HepG2 (cell line): ENCODE measurements around the gene AKIRIN1. TPM values are rescaled to one million over a fixed set of nuclear protein-coding genes. Genes with fewer than 3 reads are reported as not detected.

Experiments used
- ATAC-seq: fragments of 200-7000 bp; cut with Tn5 transposase; 3 replicates; pipeline ENCODE4 v1.9.1; 2020; ENCODE audit warnings: mild to moderate bottlenecking, moderate library complexity
- BruUV-seq: library from RNA; stranded (reverse); fragments of 400-500 nt; replicated peaks from 2 replicates; lab custom pipeline; 2021; lab: Mats Ljungman, UMichigan
- CTCF ChIA-PET: fragments of 300-600 bp; formaldehyde crosslinking; extraction: SDS; loops from one replicate; lab custom pipeline; 2021; ENCODE audit warnings: low total read pairs, inconsistent platforms, low intra/inter-chr PET ratio; lab: Yijun Ruan, JAX
- POLR2A ChIA-PET: fragments of 350-600 bp; sonication (Branson Sonifier 250); formaldehyde crosslinking; loops from one replicate; lab custom pipeline; 2020; ENCODE audit warnings: antibody characterized with exemption, inconsistent platforms; lab: Yijun Ruan, JAX
- DNase-seq: peaks from one replicate; pipeline ENCODE4 v3.0.0-alpha.2; 2015; ENCODE audit warnings: low spot score
- FAIRE-seq: peaks from 3 replicates; lab custom pipeline; 2011; peaks lifted over from hg19 to GRCh38; lab: Jason Lieb, UNC
- H2AFZ ChIP-seq: one replicate; pipeline ENCODE4 v1.6.1; 2011; ENCODE audit warnings: low read length, inconsistent platforms
- H3K27ac ChIP-seq: fragments of 300-600 bp; 3 replicates; pipeline ENCODE4 v1.8.0; 2011; ENCODE audit warnings: mixed run types, mild to moderate bottlenecking, mixed read lengths, low read length, inconsistent platforms; ENCODE audit not compliant: insufficient read depth; ENCODE audit errors: extremely low read length
- H3K27me3 ChIP-seq, 2 experiments: fragments of 200-600 bp in 1 of 2; 2 replicates in 1 of 2; 3 replicates in 1 of 2; pipeline versions ENCODE4 v1.6.0 to v1.8.0; 2011; ENCODE audit warnings: low read length in 2 of 2, mild to moderate bottlenecking in 2 of 2, moderate library complexity in 2 of 2, inconsistent platforms in 1 of 2; ENCODE audit not compliant: insufficient read depth in 2 of 2, control insufficient read depth in 1 of 2
- H3K36me3 ChIP-seq, 2 experiments: fragments of 200-600 bp in 1 of 2; replicated peaks in 1 of 2; 2 replicates in 1 of 2; 3 replicates in 1 of 2; pipeline versions ENCODE4 v1.5.1 to v1.8.0; 2011; ENCODE audit warnings: low read length in 2 of 2, inconsistent platforms in 1 of 2; ENCODE audit not compliant: insufficient read depth in 2 of 2, control insufficient read depth in 1 of 2
- H3K4me1 ChIP-seq: 2 replicates; pipeline ENCODE4 v1.5.1; 2012; ENCODE audit warnings: low read length, inconsistent platforms; ENCODE audit not compliant: insufficient read depth
- H3K4me2 ChIP-seq: 2 replicates; pipeline ENCODE4 v1.6.0; 2011; ENCODE audit warnings: low read depth, low read length, inconsistent platforms
- H3K4me3 ChIP-seq, 3 experiments: fragments of 200-600 bp in 1 of 3; sonication (generic), shearing (Covaris generic) in 1 of 3; replicated peaks in 1 of 3; 2 replicates each; pipeline ENCODE4 v1.5.1; 2011 to 2016; ENCODE audit warnings: low read length in 3 of 3, inconsistent platforms in 2 of 3, low read depth in 2 of 3, mild to moderate bottlenecking in 2 of 3, control low read depth in 1 of 3, mixed read lengths in 1 of 3; ENCODE audit not compliant: insufficient read depth in 1 of 3
- H3K79me2 ChIP-seq: one replicate; pipeline ENCODE4 v1.6.1; 2011; ENCODE audit warnings: low read length, inconsistent platforms; ENCODE audit not compliant: insufficient read depth
- H3K9ac ChIP-seq: 2 replicates; pipeline ENCODE4 v1.6.0; 2011; ENCODE audit warnings: mild to moderate bottlenecking, low read depth, low read length, inconsistent platforms; ENCODE audit not compliant: insufficient read depth
- H3K9me3 ChIP-seq: 2 replicates; pipeline ENCODE4 v1.5.1; 2012; ENCODE audit warnings: mild to moderate bottlenecking, low read length
- H4K20me1 ChIP-seq: 2 replicates; pipeline ENCODE4 v1.6.0; 2011; ENCODE audit warnings: inconsistent platforms, mild to moderate bottlenecking, low read length, moderate library complexity; ENCODE audit not compliant: insufficient read depth
- ARNTL ChIP-seq: sonication (generic); formaldehyde crosslinking; IDR thresholded peaks from 2 replicates; pipeline ENCODE4 v1.4.0; 2020; ENCODE audit warnings: mild to moderate bottlenecking, missing genetic modification reagents
- ATF2 ChIP-seq: sonication (generic); formaldehyde crosslinking; IDR thresholded peaks from 2 replicates; pipeline ENCODE4 v1.4.0; 2020; ENCODE audit warnings: missing genetic modification reagents
- CEBPG ChIP-seq: IDR thresholded peaks from 2 replicates; pipeline ENCODE4 v1.6.1; 2016
- GABPA ChIP-seq, 2 experiments: IDR thresholded peaks; 2 replicates each; pipeline ENCODE4 v1.6.1; 2011 to 2016; ENCODE audit warnings: low read depth in 2 of 2, low read length in 1 of 2, missing biosample characterization in 1 of 2, missing genetic modification characterization in 1 of 2
- HIVEP1 ChIP-seq: sonication (generic); formaldehyde crosslinking; IDR thresholded peaks from 2 replicates; pipeline ENCODE4 v1.4.0; 2020; ENCODE audit warnings: mild to moderate bottlenecking, missing genetic modification reagents
- MAFF ChIP-seq: IDR thresholded peaks from 2 replicates; pipeline ENCODE4 v1.6.1; 2011; ENCODE audit warnings: low read depth, low read length, improper control_type of control experiment
- NR1H2 ChIP-seq: sonication (generic); formaldehyde crosslinking; IDR thresholded peaks from 2 replicates; pipeline ENCODE4 v1.8.1; 2022; ENCODE audit warnings: low read depth, missing genetic modification reagents, borderline replicate concordance
- RBFOX2 ChIP-seq: fragments of 200-400 bp; formaldehyde crosslinking; IDR thresholded peaks from 2 replicates; pipeline ENCODE4 v1.6.1; 2017; ENCODE audit warnings: low read depth, mild to moderate bottlenecking, low read length
- ZNF143 ChIP-seq: sonication (generic); formaldehyde crosslinking; IDR thresholded peaks from 2 replicates; pipeline ENCODE4 v1.4.0; 2020; ENCODE audit warnings: missing genetic modification reagents
- WGBS: methylation state at CpG from one replicate; pipeline ENCODE4 v1.1.6; 2017; ENCODE audit warnings: low lambda C conversion rate; 5-methylcytosine and 5-hydroxymethylcytosine counted together
- in situ Hi-C: cut with HindIII; loops from 2 replicates; pipeline ENCODE4 v1.10.0; 2017; ENCODE audit warnings: low pct_unique_long_range_greater_than_20kb; ENCODE audit not compliant: extremely low pct_ligation_motif_present
- intact Hi-C: fragments of 100-400 bp; cut with micrococcal nuclease; formaldehyde crosslinking; loops from one replicate; pipeline ENCODE4 v1.10.0; 2022; ENCODE audit not compliant: unreplicated experiment
- polyA plus RNA-seq, 8 experiments: library from polyadenylated mRNA; depleted of rRNA in 3 of 8; stranded (reverse) in 7 of 8; unstranded in 1 of 8; fragments of >200 nt; fragmentation: Illumina TruSeq in 4 of 8; extraction: Trizol in 4 of 8; gene quantifications; 2 replicates each; pipeline versions ENCODE4 v1.2.1 to v1.2.3, GENCODE V29; 2011 to 2016; ENCODE audit warnings: low read depth in 4 of 8, missing spikeins in 1 of 8, mixed read lengths in 1 of 8; ENCODE audit not compliant: insufficient read depth in 1 of 8
- total RNA-seq, 5 experiments: library from RNA; depleted of rRNA; stranded (reverse); fragments of >200 nt; fragmentation: Illumina TruSeq; extraction: Trizol; gene quantifications; 2 replicates each; pipeline ENCODE4 v1.2.3, GENCODE V29; 2016; ENCODE audit warnings: low read depth in 1 of 5
- TF ChIP-seq, protein P1 (sequence below): sonication (generic); formaldehyde crosslinking; conservative IDR thresholded peaks from 2 replicates; pipeline ENCODE4 v1.8.0; 2022; ENCODE audit warnings: low read depth, missing genetic modification reagents
- TF ChIP-seq, protein P2 (sequence below): sonication (generic); formaldehyde crosslinking; IDR thresholded peaks from 2 replicates; pipeline ENCODE4 v1.5.0; 2020; ENCODE audit warnings: missing genetic modification reagents
- TF ChIP-seq, protein P3 (sequence below), 2 experiments: sonication (generic) in 1 of 2; formaldehyde crosslinking in 1 of 2; IDR thresholded peaks; 2 replicates each; pipeline versions ENCODE4 v1.4.0 to v1.6.1; 2018 to 2020; ENCODE audit warnings: missing genetic modification reagents in 2 of 2, borderline replicate concordance in 1 of 2, low read depth in 1 of 2, mild to moderate bottlenecking in 1 of 2, missing biosample characterization in 1 of 2
- TF ChIP-seq, protein P4 (sequence below): sonication (generic); formaldehyde crosslinking; IDR thresholded peaks from 2 replicates; pipeline ENCODE4 v1.8.0; 2022; ENCODE audit warnings: mild to moderate bottlenecking, missing genetic modification reagents, moderate library complexity
- TF ChIP-seq, protein P5 (sequence below): IDR thresholded peaks from 2 replicates; pipeline ENCODE4 v1.6.1; 2016; ENCODE audit warnings: control low read depth

Gene AKIRIN1
- total and polyA plus RNA-seq, 2 of the 13 experiments (the other 11 are each of a cell fraction or from before 2014, with no cell fraction given), result 123 to 157 TPM

GRCh38 chr1:38992412-38993111, 1.5 kb downstream of the AKIRIN1 start:
- H3K36me3 ChIP-seq, result peaks cover 0 to 22% of the 10 kb centered on the region in 2 experiments; a peak in 3 of 5 replicates
- FAIRE-seq (no peak), DNase-seq (peak; percentile 41), ATAC-seq (no peak)
- H3K4me3 ChIP-seq, result peak overlapping the region; percentile 81 to 96 (median 92)
- CTCF ChIA-PET, result no interaction called here
- no peak overlapping the region for H2AFZ ChIP-seq
- POLR2A ChIA-PET, result interaction anchor here (1.8 kb wide), 1 partner anchor 34 kb away, joined by 9 read pairs; the partner anchor contains the start of gene NDUFS5
- peak overlapping the region; percentile 78 for H3K4me2 ChIP-seq
- in situ Hi-C loops (no loop called here), intact Hi-C loops (loop anchor here (5.0 kb wide), 2 partner anchors 35 to 120 kb away; partner anchors contain the start of genes MYCBP and NDUFS5)
- H3K79me2 ChIP-seq, result peaks cover 64% of the 10 kb centered on the region
- no peaks in the 10 kb centered on the region; a peak in 1 of 5 replicates for H3K27me3 ChIP-seq
- no peaks in the 10 kb centered on the region for H3K9me3 ChIP-seq
- H4K20me1 ChIP-seq, result peaks cover 45% of the 10 kb centered on the region
- WGBS, result 9% methylated on average over 11 of the region's 11 CpGs
- H3K27ac ChIP-seq, result peak overlapping the region; percentile 85
- BruUV-seq, result TSS peak; percentile 89
- H3K4me1 ChIP-seq, result peaks cover 77% of the 10 kb centered on the region
- H3K9ac ChIP-seq, result peak overlapping the region; percentile 95
- TF ChIP-seq ATF2 (peak; percentile 57; the same call in 1 of the 2 replicates), CEBPG (CRISPR knock-in tag) (0 out of 2 replicates have a peak, but pooled peaks have one; percentile 4), RBFOX2 (peak; percentile 69), ZNF143 (no peak), NR1H2 (CRISPR knock-in tag) (no peak), ARNTL (CRISPR knock-in tag) (0 out of 2 replicates have a peak, but pooled peaks have one; percentile 13), MAFF (no peak), GABPA (IDR thresholded peaks at IDR 0.05; ENCODE audit: low read depth, low read length) (no peak), GABPA (CRISPR knock-in tag; IDR thresholded peaks at IDR 0.05; ENCODE audit: low read depth) (0 out of 2 replicates have a peak, but pooled peaks have one; percentile 14), HIVEP1 (CRISPR knock-in tag) (no peak)
- TF ChIP-seq, protein P1, sequence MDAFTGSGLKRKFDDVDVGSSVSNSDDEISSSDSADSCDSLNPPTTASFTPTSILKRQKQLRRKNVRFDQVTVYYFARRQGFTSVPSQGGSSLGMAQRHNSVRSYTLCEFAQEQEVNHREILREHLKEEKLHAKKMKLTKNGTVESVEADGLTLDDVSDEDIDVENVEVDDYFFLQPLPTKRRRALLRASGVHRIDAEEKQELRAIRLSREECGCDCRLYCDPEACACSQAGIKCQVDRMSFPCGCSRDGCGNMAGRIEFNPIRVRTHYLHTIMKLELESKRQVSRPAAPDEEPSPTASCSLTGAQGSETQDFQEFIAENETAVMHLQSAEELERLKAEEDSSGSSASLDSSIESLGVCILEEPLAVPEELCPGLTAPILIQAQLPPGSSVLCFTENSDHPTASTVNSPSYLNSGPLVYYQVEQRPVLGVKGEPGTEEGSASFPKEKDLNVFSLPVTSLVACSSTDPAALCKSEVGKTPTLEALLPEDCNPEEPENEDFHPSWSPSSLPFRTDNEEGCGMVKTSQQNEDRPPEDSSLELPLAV, result no peak
- TF ChIP-seq, protein P2, sequence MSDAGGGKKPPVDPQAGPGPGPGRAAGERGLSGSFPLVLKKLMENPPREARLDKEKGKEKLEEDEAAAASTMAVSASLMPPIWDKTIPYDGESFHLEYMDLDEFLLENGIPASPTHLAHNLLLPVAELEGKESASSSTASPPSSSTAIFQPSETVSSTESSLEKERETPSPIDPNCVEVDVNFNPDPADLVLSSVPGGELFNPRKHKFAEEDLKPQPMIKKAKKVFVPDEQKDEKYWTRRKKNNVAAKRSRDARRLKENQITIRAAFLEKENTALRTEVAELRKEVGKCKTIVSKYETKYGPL (CRISPR knock-in tag), result peak; percentile 59; the same call in 1 of the 2 replicates
- TF ChIP-seq, protein P3, sequence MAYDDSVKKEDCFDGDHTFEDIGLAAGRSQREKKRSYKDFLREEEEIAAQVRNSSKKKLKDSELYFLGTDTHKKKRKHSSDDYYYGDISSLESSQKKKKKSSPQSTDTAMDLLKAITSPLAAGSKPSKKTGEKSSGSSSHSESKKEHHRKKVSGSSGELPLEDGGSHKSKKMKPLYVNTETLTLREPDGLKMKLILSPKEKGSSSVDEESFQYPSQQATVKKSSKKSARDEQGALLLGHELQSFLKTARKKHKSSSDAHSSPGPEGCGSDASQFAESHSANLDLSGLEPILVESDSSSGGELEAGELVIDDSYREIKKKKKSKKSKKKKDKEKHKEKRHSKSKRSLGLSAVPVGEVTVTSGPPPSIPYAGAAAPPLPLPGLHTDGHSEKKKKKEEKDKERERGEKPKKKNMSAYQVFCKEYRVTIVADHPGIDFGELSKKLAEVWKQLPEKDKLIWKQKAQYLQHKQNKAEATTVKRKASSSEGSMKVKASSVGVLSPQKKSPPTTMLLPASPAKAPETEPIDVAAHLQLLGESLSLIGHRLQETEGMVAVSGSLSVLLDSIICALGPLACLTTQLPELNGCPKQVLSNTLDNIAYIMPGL (CRISPR knock-in tag; IDR thresholded peaks at IDR 0.05; ENCODE audit: borderline replicate concordance in 1 of 2, low read depth in 1 of 2), result 0 out of 4 replicates have a peak, but pooled peaks of 1 of the 2 experiments have one; percentile 22
- TF ChIP-seq, protein P4, sequence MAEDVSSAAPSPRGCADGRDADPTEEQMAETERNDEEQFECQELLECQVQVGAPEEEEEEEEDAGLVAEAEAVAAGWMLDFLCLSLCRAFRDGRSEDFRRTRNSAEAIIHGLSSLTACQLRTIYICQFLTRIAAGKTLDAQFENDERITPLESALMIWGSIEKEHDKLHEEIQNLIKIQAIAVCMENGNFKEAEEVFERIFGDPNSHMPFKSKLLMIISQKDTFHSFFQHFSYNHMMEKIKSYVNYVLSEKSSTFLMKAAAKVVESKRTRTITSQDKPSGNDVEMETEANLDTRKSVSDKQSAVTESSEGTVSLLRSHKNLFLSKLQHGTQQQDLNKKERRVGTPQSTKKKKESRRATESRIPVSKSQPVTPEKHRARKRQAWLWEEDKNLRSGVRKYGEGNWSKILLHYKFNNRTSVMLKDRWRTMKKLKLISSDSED, result no peak
- TF ChIP-seq, protein P5, sequence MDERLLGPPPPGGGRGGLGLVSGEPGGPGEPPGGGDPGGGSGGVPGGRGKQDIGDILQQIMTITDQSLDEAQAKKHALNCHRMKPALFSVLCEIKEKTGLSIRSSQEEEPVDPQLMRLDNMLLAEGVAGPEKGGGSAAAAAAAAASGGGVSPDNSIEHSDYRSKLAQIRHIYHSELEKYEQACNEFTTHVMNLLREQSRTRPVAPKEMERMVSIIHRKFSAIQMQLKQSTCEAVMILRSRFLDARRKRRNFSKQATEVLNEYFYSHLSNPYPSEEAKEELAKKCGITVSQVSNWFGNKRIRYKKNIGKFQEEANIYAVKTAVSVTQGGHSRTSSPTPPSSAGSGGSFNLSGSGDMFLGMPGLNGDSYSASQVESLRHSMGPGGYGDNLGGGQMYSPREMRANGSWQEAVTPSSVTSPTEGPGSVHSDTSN (CRISPR knock-in tag), result no peak
